ENCODE data around the gene PDXP.

PDXP gene

GRCh38 chr22:37680191-37680851 lies 21.8 kb downstream of the PDXP start:
- TF ChIP-seq REST (IDR thresholded peaks at IDR 0.05; ENCODE audit: insufficient read depth in 1 of 2, low read depth in 2 of 2, low read length in 2 of 2), result no peak
- no peak for TF ChIP-seq TAF1 (IDR thresholded peaks at IDR 0.05; ENCODE audit: borderline replicate concordance, insufficient read depth, low read length)
- 0 out of 2 replicates have a peak, but pooled peaks have one; percentile 46 for TF ChIP-seq SIN3A (IDR thresholded peaks at IDR 0.05; ENCODE audit: borderline replicate concordance, insufficient read depth, low read length)
- TF ChIP-seq POLR2AphosphoS5 (IDR thresholded peaks at IDR 0.05; ENCODE audit: low read depth, low read length), result peak; percentile 88
- no peak for TF ChIP-seq FOXP2 (optimal IDR thresholded peaks at IDR 0.05; ENCODE audit: borderline replicate concordance, extremely low read depth, extremely low read length, insufficient read depth)

GRCh38 chr22:37681001-37681424 lies 22.5 kb downstream of the PDXP start:
- no peak for TF ChIP-seq SIN3A (IDR thresholded peaks at IDR 0.05; ENCODE audit: borderline replicate concordance, insufficient read depth, low read length)

GRCh38 chr22:37681556-37682049 lies 23.1 kb downstream of the PDXP start:
- TF ChIP-seq FOXP2 (optimal IDR thresholded peaks at IDR 0.05; ENCODE audit: borderline replicate concordance, extremely low read depth, extremely low read length, insufficient read depth) (no peak), TAF1 (IDR thresholded peaks at IDR 0.05; ENCODE audit: borderline replicate concordance, insufficient read depth, low read length) (no peak), SIN3A (IDR thresholded peaks at IDR 0.05; ENCODE audit: borderline replicate concordance, insufficient read depth, low read length) (no peak), REST (IDR thresholded peaks at IDR 0.05; ENCODE audit: insufficient read depth in 1 of 2, low read depth in 2 of 2, low read length in 2 of 2) (no peak), POLR2AphosphoS5 (IDR thresholded peaks at IDR 0.05; ENCODE audit: low read depth, low read length) (no peak)

GRCh38 chr22:37684803-37685615 lies 26.5 kb downstream of the PDXP start:
- TF ChIP-seq FOXP2 (optimal IDR thresholded peaks at IDR 0.05; ENCODE audit: borderline replicate concordance, extremely low read depth, extremely low read length, insufficient read depth) (no peak), SIN3A (IDR thresholded peaks at IDR 0.05; ENCODE audit: borderline replicate concordance, insufficient read depth, low read length) (no peak), TAF1 (IDR thresholded peaks at IDR 0.05; ENCODE audit: borderline replicate concordance, insufficient read depth, low read length) (no peak), POLR2AphosphoS5 (IDR thresholded peaks at IDR 0.05; ENCODE audit: low read depth, low read length) (no peak)

GRCh38 chr22:37686002-37686982 lies 27.8 kb downstream of the PDXP start, which contains the start of gene NOL12:
TSS of gene NOL12 (plus strand) at chr22:37686343. CDS start at chr22:37686393, 50 bp downstream.
- TF ChIP-seq POLR2AphosphoS5 (IDR thresholded peaks at IDR 0.05; ENCODE audit: low read depth, low read length), result peak; percentile 65; the same call in 1 of the 2 replicates
- no peak for TF ChIP-seq FOXP2 (optimal IDR thresholded peaks at IDR 0.05; ENCODE audit: borderline replicate concordance, extremely low read depth, extremely low read length, insufficient read depth)
- TF ChIP-seq TAF1 (IDR thresholded peaks at IDR 0.05; ENCODE audit: borderline replicate concordance, insufficient read depth, low read length), result 0 out of 2 replicates have a peak, but pooled peaks have one; percentile 48
- TF ChIP-seq REST (IDR thresholded peaks at IDR 0.05; ENCODE audit: insufficient read depth in 1 of 2, low read depth in 2 of 2, low read length in 2 of 2), result no peak
- no peak for TF ChIP-seq SIN3A (IDR thresholded peaks at IDR 0.05; ENCODE audit: borderline replicate concordance, insufficient read depth, low read length)

Measured in PFSK-1 (cell line).